Smooth muscle cell (in vitro differentiated cells): ENCODE data around the gene MFN2. TPM values are rescaled to one million over a fixed set of nuclear protein-coding genes. Genes with fewer than 3 reads are reported as not detected.

Experiments used
- DNase-seq: peaks from one replicate; lab custom pipeline; 2025; ENCODE audit not compliant: unreplicated experiment; lab: John Stamatoyannopoulos, UW
- H2AFZ ChIP-seq: fragments of 200-600 bp; sonication (generic); 2 replicates; pipeline ENCODE4 v1.6.0; 2016; ENCODE audit warnings: antibody characterized with exemption, low read depth, mild to moderate bottlenecking
- H3F3A ChIP-seq: fragments of 200-600 bp; sonication (generic); 2 replicates; pipeline ENCODE4 v1.6.0; 2017; ENCODE audit warnings: antibody characterized with exemption, low read depth
- H3K27ac ChIP-seq: fragments of 200-600 bp; sonication (generic); 2 replicates; pipeline ENCODE4 v1.5.1; 2016; ENCODE audit warnings: low read depth, mild to moderate bottlenecking
- H3K27me3 ChIP-seq: fragments of 200-600 bp; sonication (generic); 2 replicates; pipeline ENCODE4 v1.6.1; 2016; ENCODE audit warnings: low read depth, mild to moderate bottlenecking
- H3K36me3 ChIP-seq: fragments of 200-600 bp; sonication (generic); 2 replicates; pipeline ENCODE4 v1.5.1; 2016; ENCODE audit warnings: low read depth
- H3K4me1 ChIP-seq: fragments of 200-600 bp; sonication (generic); 2 replicates; pipeline ENCODE4 v1.5.1; 2016; ENCODE audit warnings: low read depth
- H3K4me2 ChIP-seq: fragments of 200-600 bp; sonication (generic); 2 replicates; pipeline ENCODE4 v1.6.0; 2016; ENCODE audit warnings: mild to moderate bottlenecking
- H3K4me3 ChIP-seq: fragments of 200-600 bp; sonication (generic); 2 replicates; pipeline ENCODE4 v1.5.1; 2016; ENCODE audit warnings: mild to moderate bottlenecking
- H3K79me2 ChIP-seq: fragments of 200-600 bp; sonication (generic); 2 replicates; pipeline ENCODE4 v1.6.0; 2016; ENCODE audit warnings: low read depth, mild to moderate bottlenecking
- H3K9ac ChIP-seq: fragments of 200-600 bp; sonication (generic); 2 replicates; pipeline ENCODE4 v1.6.0; 2016; ENCODE audit warnings: low read depth
- H3K9me3 ChIP-seq: fragments of 200-600 bp; sonication (generic); replicated peaks from 2 replicates; pipeline ENCODE4 v1.5.1; 2016; ENCODE audit warnings: low read depth
- H4K20me1 ChIP-seq: fragments of 200-600 bp; sonication (generic); 2 replicates; pipeline ENCODE4 v1.6.0; 2016; ENCODE audit warnings: low read depth
- WGBS: methylation state at CpG from one replicate; pipeline ENCODE4 v1.1.7; 2016; ENCODE audit warnings: low lambda C conversion rate; 5-methylcytosine and 5-hydroxymethylcytosine counted together
- polyA plus RNA-seq: library from polyadenylated mRNA; unstranded; fragments of >200 nt; fragmentation: Nextera tagmentation; extraction: Ambion mirVana; gene quantifications from 2 replicates; pipeline ENCODE4 v1.2.1, GENCODE V29; 2016
- total RNA-seq: library from RNA; depleted of rRNA; stranded (reverse); fragments of >200 nt; gene quantifications from 2 replicates; pipeline ENCODE4 v1.2.3, GENCODE V29; 2014
- TF ChIP-seq, protein P1 (sequence below): fragments of 200-600 bp; sonication (generic); IDR thresholded peaks from 2 replicates; pipeline ENCODE4 v1.5.1; 2017; ENCODE audit warnings: borderline replicate concordance, mild to moderate bottlenecking, antibody characterized with exemption; ENCODE audit not compliant: insufficient read depth, poor library complexity, severe bottlenecking

MFN2 gene
- total and polyA plus RNA-seq, 2 experiments from 2014 or later, result 30.0 to 39.7 TPM

DNA sequence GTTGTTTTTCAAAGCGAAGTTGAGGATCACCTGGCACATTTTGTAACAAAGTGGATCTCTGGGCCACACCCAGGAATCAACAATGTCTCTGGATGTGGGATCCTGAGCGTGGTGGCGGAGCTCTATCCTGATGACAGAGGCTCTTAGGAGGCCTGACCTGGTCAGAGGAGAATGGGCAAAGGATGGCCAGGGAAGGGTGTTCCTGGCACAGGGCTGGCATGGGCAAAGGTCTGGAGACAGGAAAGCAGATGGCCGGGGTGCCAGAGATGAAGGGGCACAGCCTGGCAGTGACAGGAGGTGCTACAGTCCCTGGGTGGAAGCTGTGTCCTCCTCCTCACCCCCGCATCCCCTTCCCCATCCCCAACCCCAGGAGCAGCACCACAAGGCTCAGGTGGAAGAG lies 20.0 kb upstream of the MFN2 start:
- Histone ChIP-seq H3K9me3 (no peaks in the 10 kb centered on the region), H3K79me2 (no peaks in the 10 kb centered on the region), H3K4me2 (no peak overlapping the region), H3K4me3 (no peak overlapping the region), H3K27me3 (no peaks in the 10 kb centered on the region), H3K4me1 (no peaks in the 10 kb centered on the region), H3K9ac (no peak overlapping the region), H3K27ac (no peak overlapping the region), H3K36me3 (no peaks in the 10 kb centered on the region), H2AFZ (no peak overlapping the region), H3F3A (no peaks in the 10 kb centered on the region), H4K20me1 (peaks cover 17% of the 10 kb centered on the region)
- DNase-seq, result no peak
- TF ChIP-seq, protein P1, sequence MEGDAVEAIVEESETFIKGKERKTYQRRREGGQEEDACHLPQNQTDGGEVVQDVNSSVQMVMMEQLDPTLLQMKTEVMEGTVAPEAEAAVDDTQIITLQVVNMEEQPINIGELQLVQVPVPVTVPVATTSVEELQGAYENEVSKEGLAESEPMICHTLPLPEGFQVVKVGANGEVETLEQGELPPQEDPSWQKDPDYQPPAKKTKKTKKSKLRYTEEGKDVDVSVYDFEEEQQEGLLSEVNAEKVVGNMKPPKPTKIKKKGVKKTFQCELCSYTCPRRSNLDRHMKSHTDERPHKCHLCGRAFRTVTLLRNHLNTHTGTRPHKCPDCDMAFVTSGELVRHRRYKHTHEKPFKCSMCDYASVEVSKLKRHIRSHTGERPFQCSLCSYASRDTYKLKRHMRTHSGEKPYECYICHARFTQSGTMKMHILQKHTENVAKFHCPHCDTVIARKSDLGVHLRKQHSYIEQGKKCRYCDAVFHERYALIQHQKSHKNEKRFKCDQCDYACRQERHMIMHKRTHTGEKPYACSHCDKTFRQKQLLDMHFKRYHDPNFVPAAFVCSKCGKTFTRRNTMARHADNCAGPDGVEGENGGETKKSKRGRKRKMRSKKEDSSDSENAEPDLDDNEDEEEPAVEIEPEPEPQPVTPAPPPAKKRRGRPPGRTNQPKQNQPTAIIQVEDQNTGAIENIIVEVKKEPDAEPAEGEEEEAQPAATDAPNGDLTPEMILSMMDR, result no peak
- WGBS, result 94% methylated on average over 5 of the region's 5 CpGs

DNA sequence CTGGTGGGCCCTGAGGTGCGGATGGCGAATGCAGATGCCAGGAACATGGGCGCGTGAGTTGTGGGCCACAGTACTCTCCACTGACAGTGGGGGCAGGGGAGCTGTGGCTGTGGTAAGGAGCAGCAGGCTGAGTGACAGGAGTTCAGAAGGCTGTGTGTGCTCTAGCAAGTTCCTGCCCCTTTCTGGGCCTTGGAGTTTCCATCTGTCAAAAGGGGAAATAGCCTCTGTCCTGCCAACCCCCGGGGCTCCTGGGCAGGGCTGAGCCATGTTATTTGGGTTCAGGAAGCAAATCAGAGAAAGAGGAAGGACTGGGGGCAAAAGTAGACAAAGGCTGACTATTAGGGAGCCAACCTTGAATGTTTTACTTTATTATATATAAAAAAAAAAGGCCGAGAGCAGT lies 19.5 kb upstream of the MFN2 start:
- TF ChIP-seq, protein P1, result no peak
- no peaks in the 10 kb centered on the region for H3K27me3 ChIP-seq
- H3K9me3 ChIP-seq, result no peaks in the 10 kb centered on the region
- no peaks in the 10 kb centered on the region for H3K36me3 ChIP-seq
- peaks cover 17% of the 10 kb centered on the region for H4K20me1 ChIP-seq
- no peaks in the 10 kb centered on the region for H3K4me1 ChIP-seq
- no peak overlapping the region for H3K9ac ChIP-seq
- DNase-seq, result no peak
- H3K4me3 ChIP-seq, result no peak overlapping the region
- H3K4me2 ChIP-seq, result no peak overlapping the region
- 96% methylated on average over 6 of the region's 6 CpGs for WGBS
- H3K79me2 ChIP-seq, result no peaks in the 10 kb centered on the region
- no peak overlapping the region for H3K27ac ChIP-seq
- no peaks in the 10 kb centered on the region for H3F3A ChIP-seq
- no peak overlapping the region for H2AFZ ChIP-seq

DNA sequence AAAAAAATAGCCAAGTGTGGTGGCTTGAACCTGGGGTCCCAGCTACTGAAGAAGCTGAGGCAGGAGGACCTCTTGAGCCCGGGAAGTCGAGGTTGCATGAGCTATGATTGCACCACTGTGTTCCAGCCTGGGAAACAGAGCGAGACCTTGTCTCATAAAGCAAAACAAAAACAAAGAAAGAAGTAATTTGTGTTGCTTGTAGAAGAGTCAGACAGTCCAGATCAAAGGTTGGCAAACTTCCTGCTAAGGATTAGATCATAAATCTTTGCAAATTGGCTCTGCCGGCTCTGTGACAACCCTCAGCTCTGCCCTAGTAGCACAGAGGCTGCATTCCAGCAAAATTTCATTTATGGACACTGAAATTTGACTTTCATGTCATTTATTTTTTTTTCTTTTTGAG lies 19.0 kb upstream of the MFN2 start:
- H3K9ac ChIP-seq, result no peak overlapping the region
- no peak overlapping the region for H2AFZ ChIP-seq
- no peak for DNase-seq
- 80% methylated on average over 4 of the region's 4 CpGs for WGBS
- no peak overlapping the region for H3K27ac ChIP-seq
- H3F3A ChIP-seq, result no peaks in the 10 kb centered on the region
- no peak overlapping the region for H3K4me2 ChIP-seq
- H3K36me3 ChIP-seq, result no peaks in the 10 kb centered on the region
- TF ChIP-seq, protein P1, result no peak
- no peaks in the 10 kb centered on the region for H3K79me2 ChIP-seq
- H3K9me3 ChIP-seq, result no peaks in the 10 kb centered on the region
- no peaks in the 10 kb centered on the region for H3K4me1 ChIP-seq
- no peak overlapping the region for H3K4me3 ChIP-seq
- H3K27me3 ChIP-seq, result no peaks in the 10 kb centered on the region
- peaks cover 17% of the 10 kb centered on the region for H4K20me1 ChIP-seq

DNA sequence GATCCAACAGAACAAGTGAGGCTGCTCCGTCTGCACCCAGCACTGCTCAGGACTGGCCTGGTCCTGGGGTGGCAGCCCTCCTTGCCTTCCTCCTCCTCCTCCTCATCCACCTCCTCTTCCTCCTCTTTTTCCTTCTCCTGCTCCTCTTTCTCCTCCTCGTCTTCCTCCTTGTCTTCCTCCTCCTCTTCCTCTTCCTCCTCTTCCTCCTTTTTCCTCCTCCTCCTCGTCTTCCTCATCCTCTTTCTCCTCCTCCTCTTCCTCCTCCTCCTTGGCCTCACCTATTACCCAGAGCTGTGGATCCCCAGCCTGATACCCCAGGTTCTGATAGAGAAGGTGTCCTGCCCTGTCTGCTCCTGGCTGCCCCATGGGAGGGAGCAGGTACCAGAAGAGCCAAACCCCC lies 16.6 kb upstream of the MFN2 start:
- 97% methylated on average over 3 of the region's 3 CpGs for WGBS
- Histone ChIP-seq H3F3A (no peaks in the 10 kb centered on the region), H3K9ac (no peak overlapping the region), H4K20me1 (peaks cover 19% of the 10 kb centered on the region), H3K27ac (no peak overlapping the region), H3K79me2 (no peaks in the 10 kb centered on the region), H3K36me3 (no peaks in the 10 kb centered on the region), H3K9me3 (no peaks in the 10 kb centered on the region), H3K27me3 (no peaks in the 10 kb centered on the region), H3K4me1 (no peaks in the 10 kb centered on the region), H2AFZ (no peak overlapping the region), H3K4me2 (no peak overlapping the region), H3K4me3 (no peak overlapping the region)
- DNase-seq, result no peak
- TF ChIP-seq, protein P1, result no peak
